HT1080 (cell line): ENCODE measurements around the gene TEX52. TPM values are rescaled to one million over a fixed set of nuclear protein-coding genes. Genes with fewer than 3 reads are reported as not detected.
A peak's percentile ranks its signal among the peaks of the same experiment; 100 is the strongest.

Experiments
- DNase-seq: peaks from one replicate; pipeline ENCODE4 v3.0.0-alpha.2; 2015; ENCODE audit warnings: low read depth
- total RNA-seq: library from RNA; depleted of rRNA; stranded (reverse); fragments of >200 nt; shearing (Covaris generic); gene quantifications from 2 replicates; pipeline ENCODE4 v1.2.3, GENCODE V29; 2014

TEX52 gene
- total RNA-seq, 1 experiment from 2014 or later: not detected

GRCh38 chr12:2833327-2833726, 23.5 kb downstream of the TEX52 start:
- no peak for DNase-seq

GRCh38 chr12:2832550-2833127, 24.2 kb downstream of the TEX52 start:
- DNase-seq: no peak

GRCh38 chr12:2829275-2829674, 27.6 kb downstream of the TEX52 start:
- no peak for DNase-seq

GRCh38 chr12:2826721-2827515, 29.9 kb downstream of the TEX52 start:
- DNase-seq: no peak

- DNase-seq: no peak
These were observed 30.8 kb downstream of the TEX52 start for GRCh38 chr12:2826036-2826435.

GRCh38 chr12:2825132-2825531, 31.7 kb downstream of the TEX52 start:
- DNase-seq: no peak

GRCh38 chr12:2824541-2824940, 32.3 kb downstream of the TEX52 start:
- DNase-seq: no peak

GRCh38 chr12:2823483-2823882, 33.4 kb downstream of the TEX52 start:
- DNase-seq: no peak

- DNase-seq: no peak
These were observed 36.4 kb downstream of the TEX52 start for GRCh38 chr12:2820432-2820831.

- no peak for DNase-seq
These were observed 37.0 kb downstream of the TEX52 start for GRCh38 chr12:2819810-2820209.

- peak; percentile 56 for DNase-seq
These were observed 43.3 kb downstream of the TEX52 start for GRCh38 chr12:2813214-2814185.

GRCh38 chr12:2812290-2813213, 44.3 kb downstream of the TEX52 start, which contains the start of gene ITFG2:
Gene ITFG2, plus strand, starts transcription at chr12:2812668. Its CDS starts 93 bp downstream, at chr12:2812761.
- DNase-seq: peak; percentile 98

- DNase-seq: no peak
These were observed 45.0 kb downstream of the TEX52 start for GRCh38 chr12:2811801-2812200.

- no peak for DNase-seq
These were observed 50.1 kb downstream of the TEX52 start for GRCh38 chr12:2806700-2807099.

GRCh38 chr12:2805143-2805520, 51.7 kb downstream of the TEX52 start:
- DNase-seq: no peak

GRCh38 chr12:2804393-2805142, 52.3 kb downstream of the TEX52 start:
- DNase-seq: peak; percentile 23

- DNase-seq: no peak
These were observed 53.0 kb downstream of the TEX52 start for GRCh38 chr12:2803635-2804392.

- no peak for DNase-seq
These were observed 55.6 kb downstream of the TEX52 start for GRCh38 chr12:2801044-2801783.
